HK-2 (cell line): Measurements from ENCODE around the gene B3GNT5.

Experiments
- DNase-seq: peaks from one replicate; pipeline ENCODE4 v3.0.0-alpha.2; 2018; ENCODE audit not compliant: unreplicated experiment

The B3GNT5 gene

GRCh38 chr3:183291497-183292031, 38.5 kb downstream of the B3GNT5 start:
- DNase-seq = no peak

GRCh38 chr3:183293966-183294365, 40.9 kb downstream of the B3GNT5 start:
- DNase-seq = no peak

- no peak for DNase-seq
Observed at GRCh38 chr3:183295211-183295610, 42.2 kb downstream of the B3GNT5 start.

GRCh38 chr3:183296944-183297343, 43.9 kb downstream of the B3GNT5 start:
- no peak for DNase-seq

- peak; percentile 58 for DNase-seq
Observed at GRCh38 chr3:183298701-183299153, 45.7 kb downstream of the B3GNT5 start.

- no peak for DNase-seq
Observed at GRCh38 chr3:183299976-183300375, 46.9 kb downstream of the B3GNT5 start.

GRCh38 chr3:183300996-183301562, 48.0 kb downstream of the B3GNT5 start:
- DNase-seq = no peak

GRCh38 chr3:183301937-183302580, 49.0 kb downstream of the B3GNT5 start:
- no peak for DNase-seq

GRCh38 chr3:183303690-183304089, 50.6 kb downstream of the B3GNT5 start:
- no peak for DNase-seq

GRCh38 chr3:183306798-183307671, 54.0 kb downstream of the B3GNT5 start:
- DNase-seq = peak; percentile 59

GRCh38 chr3:183307749-183308148, 54.7 kb downstream of the B3GNT5 start:
- DNase-seq = no peak

GRCh38 chr3:183308751-183309150, 55.7 kb downstream of the B3GNT5 start:
- no peak for DNase-seq

GRCh38 chr3:183309276-183309675, 56.2 kb downstream of the B3GNT5 start:
- no peak for DNase-seq

- no peak for DNase-seq
Observed at GRCh38 chr3:183310936-183311335, 57.9 kb downstream of the B3GNT5 start.

GRCh38 chr3:183312433-183312832, 59.4 kb downstream of the B3GNT5 start:
- no peak for DNase-seq

- no peak for DNase-seq
Observed at GRCh38 chr3:183313351-183313750, 60.3 kb downstream of the B3GNT5 start.

GRCh38 chr3:183313764-183314163, 60.7 kb downstream of the B3GNT5 start:
- DNase-seq = no peak

- DNase-seq = no peak
Observed at GRCh38 chr3:183315739-183316138, 62.7 kb downstream of the B3GNT5 start.

GRCh38 chr3:183317271-183317670, 64.2 kb downstream of the B3GNT5 start:
- no peak for DNase-seq

GRCh38 chr3:183317886-183318865, 65.1 kb downstream of the B3GNT5 start:
- DNase-seq = no peak

GRCh38 chr3:183318877-183319276, 65.8 kb downstream of the B3GNT5 start:
- DNase-seq = no peak
